HUES6 (cell line): ENCODE results near the gene EPHA4.

Experiments
- H3K27ac ChIP-seq: 2 replicates; pipeline ENCODE4 v1.7.0; 2013; ENCODE audit warnings: low read depth, mild to moderate bottlenecking, low read length, inconsistent platforms
- H3K27me3 ChIP-seq: 2 replicates; pipeline ENCODE4 v1.6.1; 2013; ENCODE audit warnings: low read length; ENCODE audit not compliant: control insufficient read depth, insufficient read depth
- H3K36me3 ChIP-seq: 2 replicates; pipeline ENCODE4 v1.6.1; 2013; ENCODE audit warnings: low read length; ENCODE audit not compliant: control insufficient read depth, insufficient read depth
- H3K4me1 ChIP-seq: 2 replicates; pipeline ENCODE4 v1.6.1; 2013; ENCODE audit warnings: low read length; ENCODE audit not compliant: control insufficient read depth, insufficient read depth
- H3K4me3 ChIP-seq: 2 replicates; pipeline ENCODE4 v1.5.1; 2013; ENCODE audit warnings: low read depth, low read length
- H3K9ac ChIP-seq: one replicate; pipeline ENCODE4 v1.6.1; 2013; ENCODE audit warnings: mild to moderate bottlenecking, low read length
- H3K9me3 ChIP-seq: 2 replicates; pipeline ENCODE4 v1.6.1; 2013; ENCODE audit warnings: low read depth, low read length; ENCODE audit not compliant: control insufficient read depth, insufficient read depth

The EPHA4 gene

GRCh38 chr2:221423210-221423804 lies 148.8 kb downstream of the EPHA4 start:
- Histone ChIP-seq H3K27me3 (no peaks in the 10 kb centered on the region), H3K9me3 (no peaks in the 10 kb centered on the region), H3K36me3 (peaks cover 21% of the 10 kb centered on the region; the same call in 1 of the 2 replicates), H3K27ac (no peak overlapping the region), H3K9ac (no peak overlapping the region), H3K4me1 (no peaks in the 10 kb centered on the region), H3K4me3 (no peak overlapping the region)

GRCh38 chr2:221422516-221423209 lies 149.4 kb downstream of the EPHA4 start:
- H3K9me3 ChIP-seq = no peaks in the 10 kb centered on the region
- H3K9ac ChIP-seq = no peak overlapping the region
- H3K36me3 ChIP-seq = peaks cover 18% of the 10 kb centered on the region; the same call in 1 of the 2 replicates
- no peak overlapping the region for H3K27ac ChIP-seq
- H3K27me3 ChIP-seq = no peaks in the 10 kb centered on the region
- H3K4me3 ChIP-seq = no peak overlapping the region
- H3K4me1 ChIP-seq = no peaks in the 10 kb centered on the region

GRCh38 chr2:221420245-221420644 lies 151.9 kb downstream of the EPHA4 start:
- no peaks in the 10 kb centered on the region for H3K9me3 ChIP-seq
- H3K27ac ChIP-seq = no peak overlapping the region
- no peaks in the 10 kb centered on the region for H3K4me1 ChIP-seq
- H3K27me3 ChIP-seq = no peaks in the 10 kb centered on the region
- H3K36me3 ChIP-seq = peaks cover 18% of the 10 kb centered on the region; the same call in 1 of the 2 replicates
- H3K9ac ChIP-seq = no peak overlapping the region
- no peak overlapping the region for H3K4me3 ChIP-seq

GRCh38 chr2:221415789-221416188 lies 156.3 kb downstream of the EPHA4 start:
- no peaks in the 10 kb centered on the region for H3K27me3 ChIP-seq
- H3K27ac ChIP-seq = no peak overlapping the region
- peaks cover 8% of the 10 kb centered on the region; the same call in 1 of the 2 replicates for H3K36me3 ChIP-seq

GRCh38 chr2:221412978-221413377 lies 159.1 kb downstream of the EPHA4 start:
- Histone ChIP-seq H3K27me3 (no peaks in the 10 kb centered on the region), H3K4me3 (no peak overlapping the region), H3K36me3 (no peaks in the 10 kb centered on the region), H3K9me3 (no peaks in the 10 kb centered on the region; the same call in 1 of the 2 replicates), H3K4me1 (no peaks in the 10 kb centered on the region), H3K9ac (no peak overlapping the region), H3K27ac (no peak overlapping the region)

More at GRCh38 chr2:221415789-221416188, 156.3 kb downstream of the EPHA4 start:
- no peak overlapping the region for H3K9ac ChIP-seq
- H3K9me3 ChIP-seq = no peaks in the 10 kb centered on the region; the same call in 1 of the 2 replicates
- H3K4me1 ChIP-seq = no peaks in the 10 kb centered on the region
- H3K4me3 ChIP-seq = no peak overlapping the region

GRCh38 chr2:221410487-221410886 lies 161.6 kb downstream of the EPHA4 start:
- Histone ChIP-seq H3K27me3 (no peaks in the 10 kb centered on the region), H3K9me3 (no peaks in the 10 kb centered on the region; the same call in 1 of the 2 replicates), H3K27ac (no peak overlapping the region), H3K4me1 (no peaks in the 10 kb centered on the region), H3K36me3 (no peaks in the 10 kb centered on the region), H3K9ac (no peak overlapping the region), H3K4me3 (no peak overlapping the region)

- no peaks in the 10 kb centered on the region for H3K27me3 ChIP-seq
- no peaks in the 10 kb centered on the region for H3K36me3 ChIP-seq
- H3K27ac ChIP-seq = no peak overlapping the region
- no peaks in the 10 kb centered on the region; the same call in 1 of the 2 replicates for H3K9me3 ChIP-seq
- no peaks in the 10 kb centered on the region for H3K4me1 ChIP-seq
- H3K4me3 ChIP-seq = no peak overlapping the region
- H3K9ac ChIP-seq = no peak overlapping the region
Observed at GRCh38 chr2:221407765-221408164, 164.3 kb downstream of the EPHA4 start.

- Histone ChIP-seq H3K9me3 (no peaks in the 10 kb centered on the region; the same call in 1 of the 2 replicates), H3K9ac (no peak overlapping the region), H3K4me3 (no peak overlapping the region), H3K4me1 (no peaks in the 10 kb centered on the region), H3K27ac (no peak overlapping the region), H3K36me3 (no peaks in the 10 kb centered on the region), H3K27me3 (no peaks in the 10 kb centered on the region)
Observed at GRCh38 chr2:221405521-221405920, 166.6 kb downstream of the EPHA4 start.

- H3K27me3 ChIP-seq = no peaks in the 10 kb centered on the region
- H3K4me3 ChIP-seq = no peak overlapping the region
- H3K36me3 ChIP-seq = no peaks in the 10 kb centered on the region
- no peaks in the 10 kb centered on the region; the same call in 1 of the 2 replicates for H3K9me3 ChIP-seq
- no peak overlapping the region for H3K27ac ChIP-seq
- H3K9ac ChIP-seq = no peak overlapping the region
- H3K4me1 ChIP-seq = no peaks in the 10 kb centered on the region
Observed at GRCh38 chr2:221402072-221402471, 170.0 kb downstream of the EPHA4 start.

- Histone ChIP-seq H3K9ac (no peak overlapping the region), H3K27ac (no peak overlapping the region), H3K4me1 (no peaks in the 10 kb centered on the region), H3K4me3 (no peak overlapping the region), H3K9me3 (no peaks in the 10 kb centered on the region), H3K36me3 (no peaks in the 10 kb centered on the region), H3K27me3 (no peaks in the 10 kb centered on the region)
Observed at GRCh38 chr2:221400411-221400810, 171.7 kb downstream of the EPHA4 start.

- H3K4me3 ChIP-seq = no peak overlapping the region
- H3K27ac ChIP-seq = no peak overlapping the region
- no peak overlapping the region for H3K9ac ChIP-seq
- no peaks in the 10 kb centered on the region for H3K36me3 ChIP-seq
- no peaks in the 10 kb centered on the region for H3K4me1 ChIP-seq
- H3K9me3 ChIP-seq = no peaks in the 10 kb centered on the region
- H3K27me3 ChIP-seq = no peaks in the 10 kb centered on the region
Observed at GRCh38 chr2:221399183-221399582, 172.9 kb downstream of the EPHA4 start.
